GM12878 (cell line): Measurements from ENCODE around the gene CCDC91. TPM values are rescaled to one million over a fixed set of nuclear protein-coding genes. Genes with fewer than 3 reads are reported as not detected.

Experiments
- ATAC-seq: fragments of 200-7000 bp; cut with Tn5 transposase; 3 replicates; pipeline ENCODE4 v1.9.1; 2020; ENCODE audit warnings: mild to moderate bottlenecking, moderate library complexity
- BruUV-seq: library from RNA; stranded (reverse); fragments of 400-500 nt; replicated peaks from 2 replicates; lab custom pipeline; 2021; lab: Mats Ljungman, UMichigan
- CTCF ChIA-PET: fragments of 300-600 bp; sonication (Branson Sonifier 250); formaldehyde crosslinking; extraction: SDS; loops from one replicate; lab custom pipeline; 2021; ENCODE audit warnings: inconsistent platforms; lab: Yijun Ruan, JAX
- POLR2A ChIA-PET: fragments of 350-600 bp; formaldehyde crosslinking; extraction: SDS; loops from one replicate; lab custom pipeline; 2021; ENCODE audit warnings: inconsistent platforms; lab: Charles Lee
- RAD21 ChIA-PET: fragments of 300-600 bp; sonication (Branson Sonifier 250); formaldehyde crosslinking; loops from one replicate; lab custom pipeline; 2023; ENCODE audit warnings: antibody characterized with exemption; ENCODE audit not compliant: unreplicated experiment; lab: Charles Lee
- SMC1A ChIA-PET: fragments of 300-600 bp; sonication (Branson Sonifier 250); formaldehyde crosslinking; loops from one replicate; lab custom pipeline; 2023; ENCODE audit not compliant: unreplicated experiment, uncharacterized antibody; lab: Charles Lee
- DNase-seq: peaks from one replicate; pipeline ENCODE4 v3.0.0-alpha.2; 2011; ENCODE audit warnings: low read depth, low spot score
- FAIRE-seq: peaks from 3 replicates; lab custom pipeline; 2011; peaks lifted over from hg19 to GRCh38; lab: Jason Lieb, UNC
- H2AFZ ChIP-seq: 2 replicates; pipeline ENCODE4 v1.6.0; 2011; ENCODE audit warnings: low read depth, low read length, control low read depth; ENCODE audit not compliant: control insufficient read depth
- H3K27ac ChIP-seq: 2 replicates; pipeline ENCODE4 v1.5.1; 2011; ENCODE audit warnings: control low read depth; ENCODE audit not compliant: control insufficient read depth, insufficient read depth
- H3K27me3 ChIP-seq, 2 experiments: replicated peaks in 1 of 2; 2 replicates each; pipeline versions ENCODE4 v1.6.0 to v1.6.1; 2011; ENCODE audit warnings: low read length in 1 of 2; ENCODE audit not compliant: control insufficient read depth in 2 of 2, insufficient read depth in 2 of 2
- H3K36me3 ChIP-seq, 2 experiments: 2 replicates each; pipeline ENCODE4 v1.5.1; 2011; ENCODE audit warnings: low read length in 1 of 2; ENCODE audit not compliant: control insufficient read depth in 2 of 2, insufficient read depth in 2 of 2
- H3K4me1 ChIP-seq: 2 replicates; pipeline ENCODE4 v1.6.1; 2011; ENCODE audit warnings: mild to moderate bottlenecking, low read length, moderate library complexity, mixed read lengths; ENCODE audit not compliant: control insufficient read depth, insufficient read depth
- H3K4me2 ChIP-seq: 2 replicates; pipeline ENCODE4 v1.6.0; 2011; ENCODE audit warnings: control low read depth; ENCODE audit not compliant: control insufficient read depth, insufficient read depth
- H3K4me3 ChIP-seq: fragments of 200-600 bp; sonication (generic); 2 replicates; pipeline ENCODE4 v1.5.1; 2016
- H3K79me2 ChIP-seq: 2 replicates; pipeline ENCODE4 v1.6.0; 2011; ENCODE audit warnings: low read length; ENCODE audit not compliant: control insufficient read depth, insufficient read depth
- H3K9ac ChIP-seq: 2 replicates; pipeline ENCODE4 v1.8.0; 2011; ENCODE audit warnings: low read length, control low read depth, mixed read lengths; ENCODE audit not compliant: control insufficient read depth, insufficient read depth
- H3K9me3 ChIP-seq: replicated peaks from 3 replicates; pipeline ENCODE4 v1.5.1; 2011; ENCODE audit warnings: mild to moderate bottlenecking, low read length; ENCODE audit not compliant: control insufficient read depth, insufficient read depth
- H4K20me1 ChIP-seq: 2 replicates; pipeline ENCODE4 v1.6.0; 2011; ENCODE audit not compliant: control insufficient read depth, insufficient read depth
- BHLHE40 ChIP-seq, 2 experiments: fragments of 450-650 bp in 1 of 2; IDR thresholded peaks; 2 replicates each; pipeline ENCODE4 v1.6.1; 2011 to 2017; ENCODE audit warnings: low read depth in 2 of 2, borderline replicate concordance in 1 of 2, improper control_type of control experiment in 1 of 2, low read length in 1 of 2, mild to moderate bottlenecking in 1 of 2
- BMI1 ChIP-seq: fragments of 450-650 bp; IDR thresholded peaks from 2 replicates; pipeline ENCODE4 v1.6.1; 2016; ENCODE audit warnings: mild to moderate bottlenecking, moderate library complexity, borderline replicate concordance
- IKZF2 ChIP-seq, 2 experiments: fragments of 450-650 bp; IDR thresholded peaks; 2 replicates each; pipeline ENCODE4 v1.6.1; 2017; ENCODE audit warnings: mild to moderate bottlenecking in 2 of 2, moderate library complexity in 2 of 2
- NBN ChIP-seq: fragments of 450-650 bp; IDR thresholded peaks from 2 replicates; pipeline ENCODE4 v1.6.1; 2016
- NFIC ChIP-seq: IDR thresholded peaks from 2 replicates; pipeline ENCODE4 v1.6.1; 2012; ENCODE audit warnings: low read depth, mild to moderate bottlenecking, inconsistent platforms, low read length, moderate library complexity
- NFYB ChIP-seq: IDR thresholded peaks from 2 replicates; pipeline ENCODE4 v1.6.1; 2011; ENCODE audit warnings: low read depth, mild to moderate bottlenecking, low read length, improper control_type of control experiment, moderate library complexity; ENCODE audit not compliant: insufficient read depth
- SIN3A ChIP-seq: IDR thresholded peaks from 2 replicates; pipeline ENCODE4 v1.6.1; 2012; ENCODE audit warnings: low read depth, low read length, improper control_type of control experiment
- ZNF207 ChIP-seq: fragments of 450-650 bp; IDR thresholded peaks from 2 replicates; pipeline ENCODE4 v1.6.1; 2014; ENCODE audit warnings: antibody characterized with exemption, mild to moderate bottlenecking, borderline replicate concordance
- WGBS: methylation state at CpG from one replicate; pipeline ENCODE4 v1.1.6; 2016; ENCODE audit warnings: low lambda C conversion rate; ENCODE audit not compliant: insufficient replicate concordance, insufficient coverage; ENCODE audit errors: missing lambda C conversion rate; 5-methylcytosine and 5-hydroxymethylcytosine counted together
- in situ Hi-C: fragments of 300-500 bp; cut with MboI; formaldehyde crosslinking; loops from 9 replicates; pipeline ENCODE4 v1.14.3; 2018; ENCODE audit warnings: mixed read lengths
- intact Hi-C: fragments of 100-400 bp; cut with micrococcal nuclease; formaldehyde crosslinking; loops from one replicate; pipeline ENCODE4 v1.14.2; 2022; ENCODE audit not compliant: unreplicated experiment
- polyA plus RNA-seq, 11 experiments: library from polyadenylated mRNA; depleted of rRNA in 4 of 11; unstranded in 6 of 11; stranded (reverse) in 5 of 11; fragments of >200 nt; fragmentation: Nextera tagmentation in 4 of 11; fragmentation: Illumina TruSeq in 1 of 11; extraction: Ambion mirVana in 4 of 11; extraction: Trizol in 1 of 11; gene quantifications; 1 replicate in 1 of 11; 2 replicates in 10 of 11; pipeline versions ENCODE4 v1.2.1 to v1.2.3, GENCODE V29; 2011 to 2016; ENCODE audit warnings: inconsistent platforms in 2 of 11, missing spikeins in 2 of 11, low read depth in 1 of 11
- total RNA-seq, 4 experiments: library from RNA; depleted of rRNA in 3 of 4; stranded (reverse); fragments of >200 nt in 3 of 4; fragmentation: Illumina TruSeq in 1 of 4; extraction: Trizol in 1 of 4; gene quantifications; 2 replicates each; pipeline versions ENCODE4 v1.2.1 to v1.2.3, GENCODE V29; 2013 to 2021
- TF ChIP-seq, protein P1 (sequence below): fragments of 450-650 bp; IDR thresholded peaks from 2 replicates; pipeline ENCODE4 v1.6.1; 2016; ENCODE audit warnings: mild to moderate bottlenecking
- TF ChIP-seq, protein P2 (sequence below): fragments of 450-650 bp; IDR thresholded peaks from 2 replicates; pipeline ENCODE4 v1.6.1; 2017; ENCODE audit warnings: borderline replicate concordance
- TF ChIP-seq, protein P3 (sequence below): IDR thresholded peaks from 2 replicates; pipeline ENCODE4 v1.6.1; 2012; ENCODE audit warnings: low read depth, low read length, improper control_type of control experiment
- TF ChIP-seq, protein P4 (sequence below): fragments of 450-650 bp; formaldehyde crosslinking; IDR thresholded peaks from 2 replicates; pipeline ENCODE4 v1.4.0; 2022; ENCODE audit warnings: mild to moderate bottlenecking, moderate library complexity
- TF ChIP-seq, protein P5 (sequence below): fragments of 450-650 bp; IDR thresholded peaks from 2 replicates; pipeline ENCODE4 v1.6.1; 2018; ENCODE audit warnings: borderline replicate concordance, mild to moderate bottlenecking; ENCODE audit not compliant: partially characterized antibody

The CCDC91 gene
- total and polyA plus RNA-seq, 10 of the 15 experiments (the other 5 are each of a cell fraction or from before 2014, with no cell fraction given), result 6.1 to 24.9 (median 16.5) TPM

DNA sequence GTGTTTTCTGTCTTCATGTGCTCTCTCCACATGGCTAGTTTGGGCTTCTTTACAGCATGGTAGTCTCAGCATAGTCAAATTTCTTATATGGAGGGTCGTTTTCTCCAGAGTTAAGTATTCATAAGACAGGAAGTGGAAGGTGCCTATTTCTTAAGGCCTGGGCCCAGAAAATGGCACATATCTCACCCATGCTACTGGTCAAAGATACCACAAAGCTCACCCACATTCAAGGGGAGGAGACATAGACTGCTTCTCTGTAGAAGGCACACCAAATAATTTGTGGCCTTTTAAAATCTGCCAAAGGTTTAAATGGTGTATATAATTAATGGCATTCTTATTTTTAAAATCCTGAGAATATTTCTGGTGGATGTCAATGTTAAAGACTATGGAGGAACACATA, 44.8 kb downstream of the CCDC91 start:
- Histone ChIP-seq H3K9ac (no peak overlapping the region), H3K79me2 (no peaks in the 10 kb centered on the region), H3K9me3 (no peaks in the 10 kb centered on the region), H3K4me3 (no peak overlapping the region), H3K4me1 (peaks cover 5% of the 10 kb centered on the region), H2AFZ (no peak overlapping the region), H3K4me2 (no peak overlapping the region), H3K36me3 (no peaks in the 10 kb centered on the region), H4K20me1 (no peaks in the 10 kb centered on the region), H3K27ac (no peak overlapping the region), H3K27me3 (no peaks in the 10 kb centered on the region)
- POLR2A ChIA-PET, result interaction anchor here (0.9 to 1.3 kb wide), 2 partner anchors 14 to 18 kb away, joined by 4 to 5 read pairs; no protein-coding TSS in a partner anchor
- SMC1A ChIA-PET, result interaction anchor here (1.2 to 1.4 kb wide), 3 partner anchors 12 to 44 kb away, joined by 3 to 4 read pairs (median 3); no protein-coding TSS in a partner anchor
- BruUV-seq, result no TSS peak
- TF ChIP-seq ZNF207 (no peak), BMI1 (no peak), BHLHE40 (IDR thresholded peaks at IDR 0.05; ENCODE audit: borderline replicate concordance in 1 of 2, low read depth in 2 of 2, low read length in 1 of 2) (no peak), IKZF2 (IDR thresholded peaks at IDR 0.05) (no peak), NFYB (no peak), SIN3A (no peak), NBN (no peak), NFIC (no peak)
- TF ChIP-seq, protein P1, sequence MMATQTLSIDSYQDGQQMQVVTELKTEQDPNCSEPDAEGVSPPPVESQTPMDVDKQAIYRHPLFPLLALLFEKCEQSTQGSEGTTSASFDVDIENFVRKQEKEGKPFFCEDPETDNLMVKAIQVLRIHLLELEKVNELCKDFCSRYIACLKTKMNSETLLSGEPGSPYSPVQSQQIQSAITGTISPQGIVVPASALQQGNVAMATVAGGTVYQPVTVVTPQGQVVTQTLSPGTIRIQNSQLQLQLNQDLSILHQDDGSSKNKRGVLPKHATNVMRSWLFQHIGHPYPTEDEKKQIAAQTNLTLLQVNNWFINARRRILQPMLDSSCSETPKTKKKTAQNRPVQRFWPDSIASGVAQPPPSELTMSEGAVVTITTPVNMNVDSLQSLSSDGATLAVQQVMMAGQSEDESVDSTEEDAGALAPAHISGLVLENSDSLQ, result no peak
- TF ChIP-seq, protein P2, sequence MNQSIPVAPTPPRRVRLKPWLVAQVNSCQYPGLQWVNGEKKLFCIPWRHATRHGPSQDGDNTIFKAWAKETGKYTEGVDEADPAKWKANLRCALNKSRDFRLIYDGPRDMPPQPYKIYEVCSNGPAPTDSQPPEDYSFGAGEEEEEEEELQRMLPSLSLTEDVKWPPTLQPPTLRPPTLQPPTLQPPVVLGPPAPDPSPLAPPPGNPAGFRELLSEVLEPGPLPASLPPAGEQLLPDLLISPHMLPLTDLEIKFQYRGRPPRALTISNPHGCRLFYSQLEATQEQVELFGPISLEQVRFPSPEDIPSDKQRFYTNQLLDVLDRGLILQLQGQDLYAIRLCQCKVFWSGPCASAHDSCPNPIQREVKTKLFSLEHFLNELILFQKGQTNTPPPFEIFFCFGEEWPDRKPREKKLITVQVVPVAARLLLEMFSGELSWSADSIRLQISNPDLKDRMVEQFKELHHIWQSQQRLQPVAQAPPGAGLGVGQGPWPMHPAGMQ, result no peak
- TF ChIP-seq, protein P3, sequence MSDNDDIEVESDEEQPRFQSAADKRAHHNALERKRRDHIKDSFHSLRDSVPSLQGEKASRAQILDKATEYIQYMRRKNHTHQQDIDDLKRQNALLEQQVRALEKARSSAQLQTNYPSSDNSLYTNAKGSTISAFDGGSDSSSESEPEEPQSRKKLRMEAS, result no peak
- TF ChIP-seq, protein P4, sequence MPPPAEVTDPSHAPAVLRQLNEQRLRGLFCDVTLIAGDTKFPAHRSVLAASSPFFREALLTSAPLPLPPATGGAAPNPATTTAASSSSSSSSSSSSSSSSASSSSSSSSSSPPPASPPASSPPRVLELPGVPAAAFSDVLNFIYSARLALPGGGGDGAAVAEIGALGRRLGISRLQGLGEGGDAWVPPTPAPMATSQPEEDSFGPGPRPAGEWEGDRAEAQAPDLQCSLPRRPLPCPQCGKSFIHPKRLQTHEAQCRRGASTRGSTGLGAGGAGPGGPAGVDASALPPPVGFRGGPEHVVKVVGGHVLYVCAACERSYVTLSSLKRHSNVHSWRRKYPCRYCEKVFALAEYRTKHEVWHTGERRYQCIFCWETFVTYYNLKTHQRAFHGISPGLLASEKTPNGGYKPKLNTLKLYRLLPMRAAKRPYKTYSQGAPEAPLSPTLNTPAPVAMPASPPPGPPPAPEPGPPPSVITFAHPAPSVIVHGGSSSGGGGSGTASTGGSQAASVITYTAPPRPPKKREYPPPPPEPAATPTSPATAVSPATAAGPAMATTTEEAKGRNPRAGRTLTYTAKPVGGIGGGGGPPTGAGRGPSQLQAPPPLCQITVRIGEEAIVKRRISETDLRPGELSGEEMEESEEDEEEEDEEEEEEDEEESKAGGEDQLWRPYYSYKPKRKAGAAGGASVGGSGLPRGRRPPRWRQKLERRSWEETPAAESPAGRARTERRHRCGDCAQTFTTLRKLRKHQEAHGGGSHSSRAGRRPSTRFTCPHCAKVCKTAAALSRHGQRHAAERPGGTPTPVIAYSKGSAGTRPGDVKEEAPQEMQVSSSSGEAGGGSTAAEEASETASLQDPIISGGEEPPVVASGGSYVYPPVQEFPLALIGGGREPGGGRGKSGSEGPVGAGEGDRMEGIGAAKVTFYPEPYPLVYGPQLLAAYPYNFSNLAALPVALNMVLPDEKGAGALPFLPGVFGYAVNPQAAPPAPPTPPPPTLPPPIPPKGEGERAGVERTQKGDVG (CRISPR knock-in tag), result no peak
- TF ChIP-seq, protein P5, sequence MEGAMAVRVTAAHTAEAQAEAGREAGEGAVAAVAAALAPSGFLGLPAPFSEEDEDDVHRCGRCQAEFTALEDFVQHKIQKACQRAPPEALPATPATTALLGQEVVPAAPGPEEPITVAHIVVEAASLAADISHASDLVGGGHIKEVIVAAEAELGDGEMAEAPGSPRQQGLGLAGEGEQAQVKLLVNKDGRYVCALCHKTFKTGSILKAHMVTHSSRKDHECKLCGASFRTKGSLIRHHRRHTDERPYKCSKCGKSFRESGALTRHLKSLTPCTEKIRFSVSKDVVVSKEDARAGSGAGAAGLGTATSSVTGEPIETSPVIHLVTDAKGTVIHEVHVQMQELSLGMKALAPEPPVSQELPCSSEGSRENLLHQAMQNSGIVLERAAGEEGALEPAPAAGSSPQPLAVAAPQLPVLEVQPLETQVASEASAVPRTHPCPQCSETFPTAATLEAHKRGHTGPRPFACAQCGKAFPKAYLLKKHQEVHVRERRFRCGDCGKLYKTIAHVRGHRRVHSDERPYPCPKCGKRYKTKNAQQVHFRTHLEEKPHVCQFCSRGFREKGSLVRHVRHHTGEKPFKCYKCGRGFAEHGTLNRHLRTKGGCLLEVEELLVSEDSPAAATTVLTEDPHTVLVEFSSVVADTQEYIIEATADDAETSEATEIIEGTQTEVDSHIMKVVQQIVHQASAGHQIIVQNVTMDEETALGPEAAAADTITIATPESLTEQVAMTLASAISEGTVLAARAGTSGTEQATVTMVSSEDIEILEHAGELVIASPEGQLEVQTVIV, result no peak
- WGBS, result 33% methylated on average over 1 of the region's 1 CpG
- RAD21 ChIA-PET, result interaction anchor here (0.8 to 1.7 kb wide), 2 partner anchors 11 to 13 kb away, joined by 4 to 9 read pairs; no protein-coding TSS in a partner anchor
- FAIRE-seq, result no peak
- CTCF ChIA-PET, result interaction anchor here (1.3 kb wide), 1 partner anchor 11 kb away, joined by 3 read pairs; no protein-coding TSS in a partner anchor
- intact Hi-C loops, result no loop called here
- in situ Hi-C loops, result no loop called here
- DNase-seq, result no peak
- peak; percentile 87 for ATAC-seq
